Measurements from ENCODE around the gene FAM171A2.

Gene FAM171A2

GRCh38 chr17:44361292-44362260 is 2.1 kb downstream of the FAM171A2 start:
- in situ Hi-C loops (cut with MboI; ENCODE audit: low sequenced_read_pairs): no loop called here

DNA sequence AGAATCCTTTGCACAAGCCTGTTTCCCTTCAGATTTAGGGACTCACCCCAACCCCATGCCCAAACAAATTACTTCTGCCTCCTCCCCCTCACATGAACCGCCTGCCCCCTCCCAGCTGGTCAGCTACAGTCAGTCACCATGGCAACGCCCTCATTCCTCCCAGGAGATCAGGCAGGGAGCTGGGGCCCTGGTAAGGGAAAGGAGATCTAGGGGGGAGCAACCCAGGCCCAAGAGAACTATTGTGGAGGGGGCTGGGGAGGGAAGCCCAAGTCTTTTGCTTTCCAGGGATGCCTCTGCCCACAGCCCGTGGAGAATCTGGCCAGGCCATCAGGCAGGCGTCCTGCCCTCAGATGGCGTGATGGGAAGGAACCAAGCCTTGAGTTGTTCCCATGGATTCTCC is 2.8 kb downstream of the FAM171A2 start:
- in situ Hi-C loops (cut with MboI; ENCODE audit: low sequenced_read_pairs): no loop called here

GRCh38 chr17:44360144-44360533 is 3.5 kb downstream of the FAM171A2 start:
- in situ Hi-C loops (cut with MboI; ENCODE audit: low sequenced_read_pairs): no loop called here

- in situ Hi-C loops (cut with MboI; ENCODE audit: low sequenced_read_pairs): no loop called here
Measured at GRCh38 chr17:44359458-44360143, 4.1 kb downstream of the FAM171A2 start.

DNA sequence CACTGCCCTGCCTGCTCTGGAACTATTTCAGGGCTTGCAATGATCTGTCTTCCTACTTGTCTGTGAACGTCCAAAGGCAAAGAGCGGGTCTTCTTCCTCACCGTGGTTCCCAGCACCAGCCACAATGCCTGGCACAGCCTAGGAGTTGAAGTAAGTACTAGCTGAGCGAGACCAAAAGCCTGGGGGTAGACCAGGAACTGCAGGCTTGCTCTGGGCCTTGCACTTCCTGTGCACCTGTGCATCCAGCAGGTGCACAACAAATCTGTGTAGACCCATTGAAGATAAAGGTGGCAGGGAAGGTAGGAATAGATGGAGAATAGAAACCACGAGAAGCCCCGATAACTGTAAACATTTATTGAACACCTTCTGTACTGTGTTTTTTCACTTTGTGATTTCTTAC is 4.6 kb downstream of the FAM171A2 start:
- in situ Hi-C loops (cut with MboI; ENCODE audit: low sequenced_read_pairs): no loop called here

GRCh38 chr17:44358066-44358465 is 5.6 kb downstream of the FAM171A2 start:
- in situ Hi-C loops (cut with MboI; ENCODE audit: low sequenced_read_pairs): no loop called here

DNA sequence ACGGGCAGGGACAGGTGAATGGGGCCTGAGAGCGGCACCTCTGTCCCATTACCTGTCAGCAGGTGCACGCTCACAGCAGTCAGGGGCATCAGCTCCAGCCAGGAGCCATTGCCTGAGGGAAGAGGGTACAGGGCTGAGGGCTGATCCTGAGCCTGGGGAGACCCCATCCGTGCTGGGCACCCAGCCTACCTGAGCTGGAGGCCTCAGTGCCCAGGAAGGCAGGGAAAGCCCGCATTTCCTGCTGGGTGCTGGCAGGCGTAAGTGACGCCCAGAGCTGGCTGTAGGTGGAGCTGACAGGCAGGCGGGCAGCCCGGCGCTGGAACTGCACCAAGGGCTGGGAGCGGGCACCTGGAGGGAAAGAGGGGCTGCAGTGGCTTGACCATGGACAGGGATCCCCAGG is 7.4 kb downstream of the FAM171A2 start:
- in situ Hi-C loops (cut with MboI; ENCODE audit: low sequenced_read_pairs): no loop called here

- in situ Hi-C loops (cut with MboI; ENCODE audit: low sequenced_read_pairs): no loop called here
Measured at GRCh38 chr17:44355642-44356099, 8.0 kb downstream of the FAM171A2 start.

DNA sequence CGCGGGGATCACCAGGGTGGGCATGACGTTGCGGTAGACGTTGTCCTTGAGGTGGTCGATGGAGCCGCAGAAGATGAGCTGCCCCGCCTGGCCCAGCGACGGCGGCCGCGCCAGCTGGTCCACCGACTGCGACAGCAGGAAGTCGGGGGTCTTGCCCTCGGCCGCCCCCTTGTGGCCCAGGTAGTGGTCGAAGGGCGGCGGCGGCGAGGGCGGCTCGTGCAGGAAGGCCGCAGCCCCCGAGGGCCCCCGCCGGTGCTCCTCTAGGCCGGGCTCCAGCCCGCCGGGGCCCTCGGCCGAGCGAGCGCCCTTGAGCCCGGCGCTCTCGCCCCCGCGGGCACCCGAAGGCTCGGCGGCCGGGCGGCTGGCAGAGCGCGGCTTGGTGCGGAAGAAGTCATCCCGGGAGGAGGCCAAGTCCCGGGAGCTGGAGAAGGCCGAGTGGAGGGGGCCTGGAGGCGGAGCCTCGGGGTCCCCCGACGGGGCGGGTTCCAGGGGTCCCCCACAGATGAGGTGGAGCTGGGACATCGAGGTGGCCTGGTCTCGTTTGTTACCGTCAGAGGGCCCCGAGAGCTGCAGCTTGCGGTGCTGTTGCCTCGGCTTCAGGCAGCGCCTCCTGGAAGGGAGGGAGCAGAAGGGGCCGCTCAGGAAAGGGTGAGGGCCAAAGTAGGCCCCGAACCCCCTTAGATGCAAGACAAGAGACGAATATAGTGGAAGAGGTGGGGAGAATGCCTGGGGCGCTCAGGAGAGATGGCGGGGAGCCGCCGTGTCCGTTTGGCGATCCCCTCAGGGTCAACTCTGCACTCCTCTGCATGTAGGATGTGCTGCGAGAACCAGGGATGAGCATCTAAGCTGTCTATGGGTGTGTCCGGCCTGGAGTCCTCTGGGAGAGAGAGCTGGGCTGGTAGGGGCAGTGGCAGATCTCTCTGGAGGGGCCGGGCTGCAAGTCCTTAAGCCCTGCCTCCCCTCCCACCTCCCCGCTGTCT is 8.8 kb downstream of the FAM171A2 start:
- in situ Hi-C loops (cut with MboI; ENCODE audit: low sequenced_read_pairs): no loop called here

DNA sequence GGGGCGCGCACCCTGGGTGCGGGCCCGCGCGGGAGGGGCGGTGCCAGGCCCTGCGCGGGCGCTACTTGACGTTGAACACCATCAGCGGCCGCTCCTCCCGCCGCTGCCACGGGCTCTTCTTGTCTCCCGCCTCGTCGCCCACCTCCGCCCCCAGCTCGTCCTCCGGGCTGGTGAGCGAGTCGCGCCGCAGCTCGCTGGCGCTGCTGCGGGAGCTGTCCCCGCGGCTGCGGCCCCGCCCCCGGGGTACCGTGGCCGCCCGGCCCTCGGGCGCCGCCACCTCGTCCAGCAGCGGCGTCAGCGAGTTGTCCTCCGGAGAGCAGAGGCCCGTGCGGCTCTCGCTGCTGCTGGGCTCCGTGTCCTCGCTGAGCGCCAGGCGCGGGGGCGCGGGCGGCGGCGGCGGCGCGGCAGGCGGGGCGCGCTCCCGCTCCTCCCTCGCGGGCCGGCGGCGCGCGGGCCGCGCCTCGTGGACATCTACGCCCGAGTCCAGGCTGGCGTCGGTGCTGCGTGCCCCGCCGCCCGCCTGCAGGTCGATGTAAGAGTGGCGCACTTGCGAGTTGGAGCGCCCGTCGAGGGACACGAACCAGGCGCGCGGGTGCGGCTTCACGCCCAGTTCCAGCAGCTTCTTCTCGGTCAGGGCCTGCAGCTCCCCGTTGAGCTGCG is 9.9 kb downstream of the FAM171A2 start:
- in situ Hi-C loops (cut with MboI; ENCODE audit: low sequenced_read_pairs): no loop called here

DNA sequence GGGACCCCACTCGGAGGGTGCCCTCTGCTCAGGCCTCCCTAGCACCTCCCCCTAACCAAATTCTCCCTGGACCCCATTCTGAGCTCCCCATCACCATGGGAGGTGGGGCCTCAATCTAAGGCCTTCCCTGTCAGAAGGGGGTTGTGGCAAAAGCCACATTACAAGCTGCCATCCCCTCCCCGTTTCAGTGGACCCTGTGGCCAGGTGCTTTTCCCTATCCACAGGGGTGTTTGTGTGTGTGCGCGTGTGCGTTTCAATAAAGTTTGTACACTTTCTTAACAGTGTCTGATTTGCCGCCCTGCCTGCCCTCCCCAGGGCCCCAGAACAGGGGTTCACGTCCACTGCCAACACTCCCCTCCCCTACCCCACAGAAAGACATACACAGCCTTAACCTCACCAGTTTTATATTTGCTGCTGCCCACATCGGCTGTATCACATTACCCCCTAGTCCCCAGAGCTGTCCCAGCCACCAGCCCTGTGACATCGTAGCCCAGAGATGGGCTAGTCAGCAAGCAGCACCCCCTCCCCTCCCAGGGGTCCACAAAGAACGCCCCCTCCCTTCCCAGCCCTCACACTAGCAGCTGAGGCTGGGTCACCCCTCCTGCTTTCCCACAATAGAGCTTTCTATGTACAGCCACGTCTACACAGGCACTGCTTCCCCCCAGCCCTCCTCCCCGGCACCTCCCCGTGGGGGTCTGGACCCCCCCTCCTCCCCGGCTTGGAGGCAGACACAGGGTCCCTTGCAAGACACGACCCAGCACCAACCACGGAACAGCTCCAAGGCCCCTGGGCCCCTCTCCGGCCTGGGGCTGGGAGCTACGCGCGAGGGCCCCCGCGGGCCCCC is 10.6 kb downstream of the FAM171A2 start:
- in situ Hi-C loops (cut with MboI; ENCODE audit: low sequenced_read_pairs): no loop called here

GRCh38 chr17:44351961-44352827 is 11.5 kb downstream of the FAM171A2 start:
- in situ Hi-C loops (cut with MboI; ENCODE audit: low sequenced_read_pairs): no loop called here

- in situ Hi-C loops (cut with MboI; ENCODE audit: low sequenced_read_pairs): no loop called here
Measured at GRCh38 chr17:44351464-44351863, 12.2 kb downstream of the FAM171A2 start.

GRCh38 chr17:44350733-44351226 is 12.9 kb downstream of the FAM171A2 start:
- in situ Hi-C loops (cut with MboI; ENCODE audit: low sequenced_read_pairs): no loop called here

- in situ Hi-C loops (cut with MboI; ENCODE audit: low sequenced_read_pairs): no loop called here
Measured at GRCh38 chr17:44349553-44350070, 14.0 kb downstream of the FAM171A2 start.

DNA sequence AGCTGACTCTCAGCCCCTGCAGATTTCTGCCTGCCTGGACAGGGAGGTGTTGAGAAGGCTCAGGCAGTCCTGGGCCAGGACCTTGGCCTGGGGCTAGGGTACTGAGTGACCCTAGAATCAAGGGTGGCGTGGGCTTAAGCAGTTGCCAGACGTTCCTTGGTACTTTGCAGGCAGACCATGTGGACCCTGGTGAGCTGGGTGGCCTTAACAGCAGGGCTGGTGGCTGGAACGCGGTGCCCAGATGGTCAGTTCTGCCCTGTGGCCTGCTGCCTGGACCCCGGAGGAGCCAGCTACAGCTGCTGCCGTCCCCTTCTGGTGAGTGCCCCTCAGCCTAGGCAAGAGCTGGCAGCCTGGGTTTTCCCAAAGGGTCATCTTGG is 14.7 kb downstream of the FAM171A2 start:
- in situ Hi-C loops (cut with MboI; ENCODE audit: low sequenced_read_pairs): no loop called here

DNA sequence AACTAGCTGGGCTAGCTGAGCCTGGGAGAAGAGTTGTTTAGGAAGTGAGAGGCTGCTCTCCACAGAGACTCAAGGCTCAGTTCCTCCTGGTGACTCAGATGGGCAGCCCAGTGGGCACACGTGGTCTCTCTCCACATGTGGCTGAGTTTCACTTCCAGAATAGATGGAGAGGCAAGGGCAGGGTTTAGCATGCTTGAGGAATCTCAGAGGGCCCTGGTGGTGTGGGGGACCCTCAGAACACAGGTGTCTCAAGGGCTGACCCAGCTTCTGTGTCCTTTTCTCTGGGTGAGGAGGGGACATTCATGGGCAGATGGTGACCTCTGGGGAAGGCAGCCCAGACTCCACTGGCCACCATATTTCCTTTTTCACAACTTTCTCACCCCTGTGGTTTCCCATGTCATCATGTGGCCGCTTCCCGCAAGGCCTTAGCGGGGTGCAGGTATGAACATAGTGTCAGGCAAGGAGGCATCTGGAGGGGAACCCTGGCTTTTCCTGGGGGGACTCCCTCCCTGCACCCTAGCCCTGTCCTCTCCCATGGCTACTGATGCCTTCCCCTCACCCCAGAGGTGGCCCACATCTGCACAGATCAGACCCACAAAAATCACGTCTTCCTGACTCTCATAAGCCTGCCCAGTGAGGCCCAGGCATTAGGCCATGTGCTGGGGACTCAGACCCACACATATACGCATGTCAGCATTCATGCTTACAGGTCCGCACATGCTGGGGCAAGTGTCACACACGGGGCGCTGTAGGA is 15.2 kb downstream of the FAM171A2 start:
- in situ Hi-C loops (cut with MboI; ENCODE audit: low sequenced_read_pairs): no loop called here
